HL-60 (cell line): ENCODE measurements around the gene PACS1.

Source experiments
- DNase-seq, 2 experiments: peaks; one replicate each; pipeline ENCODE4 v3.0.0-alpha.2; 2010 to 2020; ENCODE audit warnings: low read depth in 1 of 2, low spot score in 1 of 2
- H3K27ac ChIP-seq: fragments of 250-450 bp; sonication (Bioruptor Pico); replicated peaks from 2 replicates; pipeline ENCODE4 v1.5.1; 2020; ENCODE audit warnings: mild to moderate bottlenecking, moderate library complexity
- H3K27me3 ChIP-seq: fragments of 250-450 bp; sonication (Bioruptor Pico); 2 replicates; pipeline ENCODE4 v1.5.1; 2021; ENCODE audit warnings: mild to moderate bottlenecking, moderate library complexity; ENCODE audit not compliant: insufficient read depth, poor library complexity, severe bottlenecking
- H3K4me3 ChIP-seq: replicated peaks from 2 replicates; pipeline ENCODE4 v1.5.1; 2011; ENCODE audit warnings: mild to moderate bottlenecking, control low read depth, low read length; ENCODE audit not compliant: insufficient read depth
- CTCF ChIP-seq: IDR thresholded peaks from one replicate; pipeline ENCODE4 v1.5.1; 2011; ENCODE audit warnings: low read length, control low read depth, inconsistent platforms; ENCODE audit not compliant: insufficient read depth
- GABPA ChIP-seq: IDR thresholded peaks from 2 replicates; pipeline ENCODE4 v1.6.1; 2012; ENCODE audit warnings: low read depth
- POLR2AphosphoS5 ChIP-seq: IDR thresholded peaks from 2 replicates; pipeline ENCODE4 v1.6.1; 2012; ENCODE audit warnings: low read depth
- REST ChIP-seq: IDR thresholded peaks from 2 replicates; pipeline ENCODE4 v1.6.1; 2012; ENCODE audit warnings: low read depth; ENCODE audit not compliant: insufficient replicate concordance
- SPI1 ChIP-seq: IDR thresholded peaks from 2 replicates; pipeline ENCODE4 v1.6.1; 2012; ENCODE audit warnings: low read depth, mild to moderate bottlenecking, borderline replicate concordance

Gene PACS1

DNA sequence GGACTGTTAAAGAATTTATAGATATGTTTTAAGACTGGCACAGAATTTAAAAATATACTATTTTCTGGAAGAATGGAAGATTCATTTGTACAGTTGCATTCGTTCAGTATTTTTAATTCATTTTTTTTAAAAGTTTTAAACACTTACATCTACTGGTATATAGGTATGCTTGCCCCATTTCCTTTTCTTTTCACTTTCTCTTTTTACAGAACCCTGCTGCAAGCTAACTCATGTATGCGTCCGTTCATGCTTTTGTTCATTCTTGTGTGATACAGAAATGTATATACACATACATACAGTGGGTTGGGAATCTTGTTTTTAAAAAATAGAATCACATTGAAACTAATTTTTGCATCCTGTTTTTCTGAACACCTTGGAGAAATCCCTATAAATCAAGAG lies 31.0 kb downstream of the PACS1 start:
- Histone ChIP-seq H3K27me3 (no peaks in the 10 kb centered on the region), H3K4me3 (no peak overlapping the region), H3K27ac (peak overlapping the region; percentile 51)
- DNase-seq = no peak
- no peak for TF ChIP-seq POLR2AphosphoS5
- TF ChIP-seq REST = no peak
- TF ChIP-seq CTCF = no peak
- no peak for TF ChIP-seq SPI1
- no peak for TF ChIP-seq GABPA

GRCh38 chr11:66104057-66104638 lies 34.1 kb downstream of the PACS1 start:
- Histone ChIP-seq H3K4me3 (no peak overlapping the region), H3K27me3 (no peaks in the 10 kb centered on the region), H3K27ac (no peak overlapping the region)
- TF ChIP-seq POLR2AphosphoS5 (no peak), CTCF (no peak), SPI1 (no peak), GABPA (no peak), REST (no peak)
- no peak for DNase-seq

GRCh38 chr11:66106786-66107599 lies 36.9 kb downstream of the PACS1 start:
- H3K4me3 ChIP-seq = no peak overlapping the region
- H3K27me3 ChIP-seq = no peaks in the 10 kb centered on the region
- no peak for TF ChIP-seq CTCF
- no peak for TF ChIP-seq SPI1
- TF ChIP-seq POLR2AphosphoS5 = no peak
- TF ChIP-seq GABPA = no peak
- no peak for TF ChIP-seq REST
- no peak overlapping the region for H3K27ac ChIP-seq
- no peak for DNase-seq
